ENCODE results near the gene CTNND2.

Gene CTNND2

DNA sequence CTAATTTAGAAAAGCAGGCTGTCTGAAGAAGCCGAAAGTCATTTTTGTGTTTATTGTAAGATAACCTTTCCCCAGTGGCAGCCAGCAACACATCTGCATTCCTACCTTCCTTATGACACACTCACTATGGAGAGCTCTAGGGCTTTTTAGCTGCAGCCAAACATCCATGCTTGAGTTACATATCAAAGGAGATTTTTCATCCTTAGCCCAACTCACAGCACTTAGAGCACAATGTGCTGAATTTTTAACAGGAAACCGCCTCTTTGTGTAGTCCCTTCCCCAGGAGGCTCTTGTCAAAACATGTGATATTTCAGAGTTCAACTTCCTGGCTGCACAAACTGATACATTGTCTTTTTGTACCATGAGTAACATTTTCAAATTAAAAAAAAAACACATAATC, 379.2 kb downstream of the CTNND2 start:
- DNase-seq (ENCODE audit: extremely low spot score), result no peak
- POLR2A ChIA-PET, result no interaction called here
- CTCF ChIA-PET, result interaction anchor here (0.5 to 0.6 kb wide), 2 partner anchors 307 to 933 kb away, joined by 3 to 6 read pairs; no protein-coding TSS in a partner anchor
- TF ChIP-seq FOXM1 (IDR thresholded peaks at IDR 0.05; ENCODE audit: borderline replicate concordance) (no peak), TARDBP (IDR thresholded peaks at IDR 0.05) (no peak), SP1 (IDR thresholded peaks at IDR 0.05) (no peak), NFRKB (IDR thresholded peaks at IDR 0.05) (no peak)
- TF ChIP-seq, protein P1, sequence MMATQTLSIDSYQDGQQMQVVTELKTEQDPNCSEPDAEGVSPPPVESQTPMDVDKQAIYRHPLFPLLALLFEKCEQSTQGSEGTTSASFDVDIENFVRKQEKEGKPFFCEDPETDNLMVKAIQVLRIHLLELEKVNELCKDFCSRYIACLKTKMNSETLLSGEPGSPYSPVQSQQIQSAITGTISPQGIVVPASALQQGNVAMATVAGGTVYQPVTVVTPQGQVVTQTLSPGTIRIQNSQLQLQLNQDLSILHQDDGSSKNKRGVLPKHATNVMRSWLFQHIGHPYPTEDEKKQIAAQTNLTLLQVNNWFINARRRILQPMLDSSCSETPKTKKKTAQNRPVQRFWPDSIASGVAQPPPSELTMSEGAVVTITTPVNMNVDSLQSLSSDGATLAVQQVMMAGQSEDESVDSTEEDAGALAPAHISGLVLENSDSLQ (IDR thresholded peaks at IDR 0.05), result no peak

- DNase-seq (ENCODE audit: extremely low spot score), result no peak
- no peak for TF ChIP-seq BHLHE40 (IDR thresholded peaks at IDR 0.05; ENCODE audit: borderline replicate concordance)
- POLR2A ChIA-PET, result no interaction called here
- CTCF ChIA-PET, result interaction anchor here (0.6 to 0.7 kb wide), 2 partner anchors 14 to 932 kb away, joined by 3 to 6 read pairs; no protein-coding TSS in a partner anchor
Observed at GRCh38 chr5:11524188-11524587, 380.1 kb downstream of the CTNND2 start.

DNA sequence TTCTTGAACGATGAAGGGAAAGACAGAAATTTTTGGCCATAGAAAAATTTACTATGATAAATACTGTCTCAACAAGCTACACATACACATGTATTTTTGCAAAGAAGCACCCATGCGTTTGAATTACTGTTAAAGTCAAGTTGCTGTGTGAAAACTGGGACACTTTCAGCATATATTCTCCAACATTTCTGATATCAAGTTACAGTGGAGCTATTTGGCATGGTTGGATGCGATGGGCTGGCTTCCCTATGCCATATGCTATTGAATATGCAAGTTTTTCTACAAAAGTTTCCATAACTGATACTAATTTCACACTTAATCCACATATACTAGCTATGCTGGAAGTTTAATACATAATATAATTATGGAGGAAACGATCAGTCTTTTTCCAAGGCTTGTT, 381.4 kb downstream of the CTNND2 start:
- DNase-seq (ENCODE audit: extremely low spot score), result no peak
- POLR2A ChIA-PET, result no interaction called here
- CTCF ChIA-PET, result interaction anchor here (0.5 kb wide), 1 partner anchor 58 kb away, joined by 3 read pairs; no protein-coding TSS in a partner anchor
- no peak for TF ChIP-seq SUZ12 (IDR thresholded peaks at IDR 0.05)
- TF ChIP-seq L3MBTL2 (conservative IDR thresholded peaks at IDR 0.05), result no peak
- no peak for TF ChIP-seq LEF1 (IDR thresholded peaks at IDR 0.05; ENCODE audit: borderline replicate concordance)
- no peak for TF ChIP-seq CTBP1 (IDR thresholded peaks at IDR 0.05; ENCODE audit: borderline replicate concordance)
- TF ChIP-seq FOXK2 (IDR thresholded peaks at IDR 0.05), result no peak
- TF ChIP-seq SP1 (IDR thresholded peaks at IDR 0.05), result no peak
- TF ChIP-seq, protein P1 (IDR thresholded peaks at IDR 0.05), result no peak
- TF ChIP-seq FOXA1 (IDR thresholded peaks at IDR 0.05), result no peak
- TF ChIP-seq HDGF (IDR thresholded peaks at IDR 0.05; ENCODE audit: borderline replicate concordance), result no peak
- no peak for TF ChIP-seq FOXM1 (IDR thresholded peaks at IDR 0.05; ENCODE audit: borderline replicate concordance)
- no peak for TF ChIP-seq TARDBP (IDR thresholded peaks at IDR 0.05)
- TF ChIP-seq NFRKB (IDR thresholded peaks at IDR 0.05), result no peak
- no peak for TF ChIP-seq ARNT (IDR thresholded peaks at IDR 0.05)
- no peak for TF ChIP-seq BHLHE40 (IDR thresholded peaks at IDR 0.05; ENCODE audit: borderline replicate concordance)
- no peak for TF ChIP-seq ELF4 (IDR thresholded peaks at IDR 0.05)
- no peak for TF ChIP-seq ZNF384 (IDR thresholded peaks at IDR 0.05)

- CTCF ChIA-PET, result no interaction called here
- TF ChIP-seq FOXA1 (IDR thresholded peaks at IDR 0.05), result no peak
- no peak for TF ChIP-seq CTBP1 (IDR thresholded peaks at IDR 0.05; ENCODE audit: borderline replicate concordance)
- no peak for TF ChIP-seq L3MBTL2 (conservative IDR thresholded peaks at IDR 0.05)
- no peak for TF ChIP-seq LEF1 (IDR thresholded peaks at IDR 0.05; ENCODE audit: borderline replicate concordance)
- no peak for TF ChIP-seq SP1 (IDR thresholded peaks at IDR 0.05)
- TF ChIP-seq HDGF (IDR thresholded peaks at IDR 0.05; ENCODE audit: borderline replicate concordance), result no peak
- no peak for TF ChIP-seq NFRKB (IDR thresholded peaks at IDR 0.05)
- TF ChIP-seq, protein P1 (IDR thresholded peaks at IDR 0.05), result no peak
- TF ChIP-seq TARDBP (IDR thresholded peaks at IDR 0.05), result no peak
- no peak for TF ChIP-seq FOXM1 (IDR thresholded peaks at IDR 0.05; ENCODE audit: borderline replicate concordance)
- POLR2A ChIA-PET, result no interaction called here
- no peak for DNase-seq (ENCODE audit: extremely low spot score)
Observed at GRCh38 chr5:11520241-11520930, 383.9 kb downstream of the CTNND2 start.

- TF ChIP-seq HDGF (IDR thresholded peaks at IDR 0.05; ENCODE audit: borderline replicate concordance) (no peak), FOXA1 (IDR thresholded peaks at IDR 0.05) (no peak), LEF1 (IDR thresholded peaks at IDR 0.05; ENCODE audit: borderline replicate concordance) (no peak), BHLHE40 (IDR thresholded peaks at IDR 0.05; ENCODE audit: borderline replicate concordance) (no peak), NFRKB (IDR thresholded peaks at IDR 0.05) (no peak), ELF4 (IDR thresholded peaks at IDR 0.05) (no peak), ARNT (IDR thresholded peaks at IDR 0.05) (no peak), CTBP1 (IDR thresholded peaks at IDR 0.05; ENCODE audit: borderline replicate concordance) (no peak), SUZ12 (IDR thresholded peaks at IDR 0.05) (no peak), FOXM1 (IDR thresholded peaks at IDR 0.05; ENCODE audit: borderline replicate concordance) (no peak), TARDBP (IDR thresholded peaks at IDR 0.05) (no peak), ZNF384 (IDR thresholded peaks at IDR 0.05) (no peak), L3MBTL2 (conservative IDR thresholded peaks at IDR 0.05) (no peak), FOXK2 (IDR thresholded peaks at IDR 0.05) (no peak), SP1 (IDR thresholded peaks at IDR 0.05) (no peak)
- TF ChIP-seq, protein P1 (IDR thresholded peaks at IDR 0.05), result no peak
- CTCF ChIA-PET, result no interaction called here
Observed at GRCh38 chr5:11519236-11519635, 385.0 kb downstream of the CTNND2 start.

GRCh38 chr5:11518676-11519075, 385.6 kb downstream of the CTNND2 start:
- DNase-seq (ENCODE audit: extremely low spot score), result no peak
- ChIA-PET CTCF (no interaction called here), POLR2A (no interaction called here)
- TF ChIP-seq TARDBP (IDR thresholded peaks at IDR 0.05), result no peak
- TF ChIP-seq CTBP1 (IDR thresholded peaks at IDR 0.05; ENCODE audit: borderline replicate concordance), result no peak
- TF ChIP-seq SP1 (IDR thresholded peaks at IDR 0.05), result no peak

More at GRCh38 chr5:11519236-11519635, 385.0 kb downstream of the CTNND2 start:
- POLR2A ChIA-PET, result no interaction called here
- no peak for DNase-seq (ENCODE audit: extremely low spot score)

Measured in HEK293T (cell line).